NCI-H146 treated with DMSO at 0.1 percent for 48 hours (cell line): Measurements from ENCODE around the gene COX7A2.

Source experiments
- DNase-seq: peaks from one replicate; lab custom pipeline; 2025; ENCODE audit not compliant: unreplicated experiment; lab: John Stamatoyannopoulos, UW

COX7A2 gene

DNA sequence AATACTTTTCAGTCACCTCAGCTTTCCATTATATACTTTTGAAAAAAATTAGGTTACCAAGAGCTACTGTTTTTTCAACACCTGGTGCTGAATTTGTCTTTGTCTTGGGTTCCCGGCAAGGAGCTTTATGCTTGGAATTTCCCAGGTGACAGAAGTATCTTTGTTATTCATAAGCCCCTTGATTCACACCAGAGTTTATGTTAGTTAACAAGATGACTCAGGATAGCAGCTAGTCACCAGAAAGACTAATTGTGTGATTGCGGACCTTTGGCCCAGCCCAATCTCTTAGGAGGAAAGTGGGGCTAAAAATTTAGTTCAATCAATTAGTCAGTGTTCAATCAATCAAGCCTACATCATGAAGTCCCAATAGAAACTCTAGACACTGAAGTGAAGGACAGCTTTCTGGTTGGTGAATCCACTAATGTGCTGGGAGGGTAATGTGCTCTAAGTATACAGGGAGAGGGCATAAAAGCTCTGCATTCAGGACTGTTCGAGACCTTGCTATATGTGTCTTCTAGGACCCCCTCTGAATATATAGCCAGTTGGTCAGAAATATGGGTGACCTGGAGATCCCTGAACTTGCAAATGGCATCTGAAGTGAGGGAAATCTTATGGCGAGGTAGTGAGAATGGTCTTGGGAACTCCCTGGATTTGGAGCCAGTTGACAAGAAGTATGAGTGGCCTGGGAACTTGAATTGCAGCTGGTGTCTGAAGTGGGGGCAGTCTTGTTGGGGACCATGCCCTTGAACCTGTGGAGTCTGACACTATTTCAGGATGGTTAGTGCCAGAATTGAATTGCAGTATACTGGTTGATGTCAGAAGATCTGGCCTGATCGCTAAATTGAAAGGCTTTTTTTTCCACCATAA lies 24.8 kb upstream of the COX7A2 start:
- no peak for DNase-seq

DNA sequence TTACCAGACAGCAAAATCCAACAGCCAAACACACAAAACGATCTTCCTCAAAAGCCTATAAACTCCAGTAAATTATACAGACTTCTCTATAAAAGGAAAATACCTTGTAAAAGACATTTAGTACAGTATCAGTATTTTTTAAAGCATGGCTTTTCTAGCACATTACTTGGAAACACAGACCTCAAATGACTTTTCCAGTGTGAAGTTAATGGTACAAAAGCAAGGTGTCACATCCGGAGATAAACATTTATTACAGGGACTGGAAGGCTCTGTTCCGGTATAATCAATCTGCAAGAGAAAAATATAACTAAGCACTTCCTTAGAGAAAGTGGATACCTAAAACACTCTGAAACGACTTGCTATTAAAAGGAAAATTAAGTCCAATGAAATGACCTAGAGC lies 23.9 kb upstream of the COX7A2 start:
- no peak for DNase-seq

DNA sequence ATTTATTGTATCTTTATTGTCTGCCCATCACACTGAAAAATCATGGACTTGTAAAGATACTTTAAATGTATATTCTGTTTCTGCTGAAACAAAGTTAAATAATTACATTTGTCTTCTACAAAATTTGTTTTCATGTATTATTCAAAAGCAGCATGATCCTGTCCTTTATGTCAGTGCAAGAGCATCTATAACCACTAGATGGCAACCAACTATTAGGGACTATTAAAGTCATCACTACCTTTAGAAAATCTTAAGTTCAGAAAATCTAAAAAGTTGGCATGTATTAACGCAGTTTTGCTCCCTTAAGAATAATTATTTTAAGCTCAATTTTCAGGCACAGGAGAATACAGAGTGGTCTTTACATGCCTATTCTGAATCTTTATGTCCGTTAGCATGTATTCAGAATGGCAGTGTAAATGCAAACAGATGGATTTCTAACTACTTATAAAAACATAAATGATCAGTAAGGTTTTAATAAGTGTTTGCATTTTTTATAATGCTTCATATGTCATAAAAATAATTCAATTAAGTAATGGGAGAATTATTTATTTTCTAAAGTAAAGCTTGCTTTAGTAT lies 23.2 kb upstream of the COX7A2 start:
- peak; percentile 28 for DNase-seq

DNA sequence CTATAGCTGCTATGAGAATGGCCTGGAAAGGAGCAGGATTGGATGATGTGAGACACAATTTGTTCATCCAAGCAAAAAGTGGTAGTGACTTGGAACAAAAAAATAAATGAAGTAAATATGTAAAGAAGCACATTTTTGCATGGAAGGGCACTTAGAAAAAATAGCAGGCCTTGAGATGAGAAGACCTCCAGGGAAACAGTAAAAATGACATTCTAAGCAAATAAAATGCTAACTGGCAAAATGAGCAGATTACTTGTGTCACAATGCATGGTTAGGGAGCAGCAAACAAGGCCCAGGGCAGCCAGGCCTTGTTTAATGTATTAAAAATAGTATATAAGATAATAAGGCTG lies 19.8 kb upstream of the COX7A2 start:
- no peak for DNase-seq

DNA sequence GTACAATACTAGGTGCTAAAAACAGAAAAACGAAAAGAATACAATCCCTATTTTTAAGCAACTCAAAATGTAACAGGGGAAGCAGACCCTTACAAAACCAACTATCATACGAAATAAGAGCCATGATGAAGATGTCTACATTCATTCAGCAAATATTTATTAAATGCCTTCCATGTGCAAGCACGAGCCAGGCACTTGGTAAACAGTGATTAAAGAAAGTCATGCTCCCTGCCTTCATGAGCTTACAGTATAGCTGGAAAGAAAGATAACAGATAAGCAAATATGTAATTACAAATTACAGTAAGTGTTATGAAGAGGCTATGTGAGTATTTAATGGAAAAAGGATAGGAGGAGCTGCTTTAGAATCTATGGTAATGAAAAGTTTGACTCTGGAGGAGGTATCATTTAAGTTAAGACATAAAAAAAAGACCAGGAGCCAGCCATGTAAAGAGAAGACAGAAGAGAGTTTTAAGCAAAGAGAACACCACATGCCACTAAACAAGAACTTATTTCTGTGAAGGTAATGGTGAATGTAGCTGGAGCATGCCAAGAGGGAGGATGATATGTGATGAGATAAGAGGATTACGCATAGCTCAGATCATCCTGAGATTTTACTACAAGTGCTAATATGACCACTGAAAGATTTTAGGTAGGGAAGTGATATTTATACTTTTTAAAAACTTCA lies 19.3 kb upstream of the COX7A2 start:
- DNase-seq = no peak

DNA sequence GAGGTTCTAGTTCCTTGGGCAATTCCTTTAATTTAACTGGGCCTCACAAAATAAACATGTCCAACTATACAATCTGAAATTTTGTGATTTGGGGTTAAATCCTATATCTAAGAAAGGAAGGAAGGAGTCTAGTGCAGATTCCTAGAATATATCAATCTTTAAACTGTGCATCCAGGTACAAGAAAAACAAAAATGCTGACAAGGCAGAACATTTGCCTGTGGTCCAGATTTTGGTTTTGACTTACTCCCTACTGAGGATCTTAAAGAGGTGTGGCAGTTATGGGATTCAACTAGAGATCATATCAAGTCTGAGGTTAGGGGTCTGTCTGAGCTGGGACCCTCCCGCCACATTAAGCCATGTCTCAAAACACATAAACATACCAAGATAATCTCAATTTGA lies 17.7 kb upstream of the COX7A2 start:
- no peak for DNase-seq

DNA sequence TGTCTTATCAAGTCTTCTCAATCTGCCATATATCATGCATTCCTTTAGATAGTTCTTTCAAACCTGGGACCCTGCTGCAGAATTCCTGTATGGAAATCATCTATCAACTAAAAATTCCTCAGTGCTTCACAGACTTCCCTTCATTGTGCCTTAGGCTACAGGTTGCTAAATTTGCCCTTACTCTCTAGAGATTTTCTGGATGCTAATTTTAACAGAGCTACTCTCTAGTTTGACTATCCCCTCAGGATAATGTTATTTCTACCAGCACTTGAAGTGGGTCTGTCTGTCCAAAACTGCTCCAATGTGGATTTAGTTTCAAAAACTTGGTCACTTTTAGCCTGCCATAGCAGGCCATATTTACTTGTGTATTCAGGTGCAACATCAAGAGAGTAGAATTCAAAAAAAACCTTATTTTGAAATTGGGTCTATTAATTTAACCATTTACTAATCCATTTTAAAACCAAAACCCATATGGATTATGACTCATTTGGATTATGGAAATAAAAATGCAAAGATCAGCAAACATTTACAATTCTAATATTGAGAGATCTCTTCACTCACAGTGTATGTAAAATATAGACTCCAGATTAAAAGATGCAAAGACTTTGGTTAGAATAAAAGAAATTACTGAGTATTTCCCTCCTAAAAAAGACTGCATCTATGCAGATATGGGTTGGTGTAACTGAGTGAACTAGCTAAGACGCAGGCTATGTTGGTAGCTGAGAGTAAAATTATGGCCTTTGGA lies 13.9 kb upstream of the COX7A2 start:
- DNase-seq = no peak

DNA sequence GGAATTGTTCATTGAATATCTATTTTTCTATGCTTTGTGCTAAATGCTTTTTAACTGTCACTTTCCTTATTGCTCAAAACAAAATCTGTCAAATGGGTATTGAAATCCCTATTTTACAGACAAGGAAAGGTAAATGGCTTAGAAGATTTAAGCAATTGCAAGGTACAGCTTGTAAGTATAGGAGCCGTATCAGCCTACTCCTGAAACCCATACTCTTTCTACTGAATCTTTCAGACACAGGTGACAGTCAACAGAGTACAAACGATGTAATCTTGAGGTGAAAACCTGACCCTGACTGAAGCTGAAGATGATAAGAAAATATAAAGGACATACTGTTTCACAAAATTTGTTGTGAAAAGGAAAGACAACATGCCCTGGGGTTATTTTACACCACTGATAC lies 7.0 kb upstream of the COX7A2 start:
- no peak for DNase-seq

DNA sequence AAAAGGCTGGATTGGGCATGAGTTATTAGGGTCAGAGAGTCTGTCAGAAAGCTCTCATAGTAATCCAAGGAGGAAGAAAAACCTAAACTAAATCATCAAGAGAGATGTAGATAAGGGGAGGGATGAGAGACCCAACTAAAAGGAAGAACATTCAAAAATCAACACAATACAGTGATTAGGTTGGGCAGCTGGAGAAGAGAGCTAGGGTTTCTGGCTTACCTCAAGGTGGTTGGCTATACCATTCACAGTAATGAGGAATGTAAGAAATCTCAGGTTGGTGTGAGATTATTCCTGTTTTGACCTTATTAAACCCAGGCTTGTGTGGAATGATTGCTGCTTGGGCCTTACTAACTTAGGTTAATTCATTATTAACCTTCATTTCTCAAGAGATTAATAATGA lies 6.2 kb upstream of the COX7A2 start:
- DNase-seq = no peak

DNA sequence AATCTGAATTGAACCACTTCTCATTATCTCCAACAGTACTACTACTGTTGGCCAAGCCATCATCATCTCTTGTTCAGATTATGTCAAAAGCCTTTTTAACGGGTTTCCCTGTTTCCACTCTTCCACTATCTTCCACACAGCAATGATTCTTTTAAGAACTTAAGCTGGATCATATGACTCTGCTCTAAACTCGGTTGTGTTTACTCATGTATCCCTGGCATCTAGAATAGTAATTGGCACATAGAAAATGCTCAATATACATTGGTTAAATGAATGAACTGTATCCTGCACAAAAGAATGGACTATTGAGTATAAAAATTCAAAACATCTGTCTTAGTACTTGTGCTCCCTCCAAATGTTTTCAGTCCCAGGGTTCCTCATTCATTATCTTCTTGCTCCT lies 2.8 kb upstream of the COX7A2 start:
- DNase-seq = no peak

DNA sequence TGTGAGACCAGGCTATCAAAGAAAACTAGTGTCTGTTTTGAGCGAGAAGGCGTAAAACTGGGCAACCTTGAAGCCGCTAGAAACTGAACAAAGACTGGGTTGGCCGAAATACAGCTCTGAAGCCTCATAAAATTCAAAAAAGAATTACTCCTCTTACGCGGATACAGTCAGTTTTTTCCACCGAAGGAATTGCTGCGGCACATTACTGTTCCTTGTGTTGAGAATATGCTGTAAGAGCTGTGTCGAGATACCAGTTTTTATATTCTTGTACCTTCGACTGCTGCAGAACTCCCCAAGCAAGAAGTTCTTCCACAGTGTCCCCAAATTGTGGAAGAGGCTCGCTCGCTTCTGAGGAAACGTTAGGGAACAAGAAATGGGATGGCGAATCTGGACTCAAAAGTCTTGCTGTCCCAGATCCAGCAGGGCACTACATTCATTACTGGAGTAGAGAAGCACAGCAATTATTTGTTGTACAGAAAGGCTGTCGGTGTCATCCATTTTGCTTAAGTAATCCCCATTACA lies 523 bp upstream of the COX7A2 start:
- DNase-seq = no peak

DNA sequence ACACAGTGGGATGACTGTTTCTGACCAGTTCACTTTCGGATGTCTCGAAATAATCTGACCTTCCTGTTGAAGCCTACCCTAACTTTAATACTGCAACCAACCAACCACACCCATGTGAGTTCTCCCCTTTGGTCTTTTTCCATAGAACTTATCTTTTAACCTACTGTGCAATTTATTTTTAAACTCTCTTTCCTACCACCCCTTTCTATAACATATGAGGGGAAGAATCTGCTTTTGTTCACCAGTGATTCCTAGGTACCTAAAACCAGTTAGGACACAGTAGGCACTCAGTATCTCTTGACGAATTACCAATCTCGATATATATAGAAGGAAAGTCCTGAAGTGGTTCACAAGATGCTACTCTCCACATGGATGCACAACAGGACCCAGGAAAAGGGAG lies 7.0 kb downstream of the COX7A2 start:
- no peak for DNase-seq

DNA sequence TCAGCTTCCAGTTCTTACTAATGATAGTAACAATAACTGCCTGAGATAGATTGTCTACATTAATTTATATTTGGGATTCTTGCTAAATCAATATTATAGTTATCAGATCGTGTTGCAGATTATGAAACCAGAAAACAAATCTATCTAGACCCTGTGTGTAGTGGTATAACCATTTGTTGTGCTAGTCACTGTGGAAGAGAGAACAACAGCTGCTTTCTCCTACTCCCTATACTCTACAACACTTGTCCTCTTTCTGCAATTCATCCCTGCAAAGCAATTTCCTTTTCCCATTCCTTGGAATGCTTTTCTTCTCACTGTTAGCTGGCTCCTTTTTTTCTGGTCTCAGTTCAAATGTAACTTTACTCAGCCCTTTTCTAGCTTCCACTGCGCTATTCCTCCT lies 8.3 kb downstream of the COX7A2 start:
- no peak for DNase-seq

DNA sequence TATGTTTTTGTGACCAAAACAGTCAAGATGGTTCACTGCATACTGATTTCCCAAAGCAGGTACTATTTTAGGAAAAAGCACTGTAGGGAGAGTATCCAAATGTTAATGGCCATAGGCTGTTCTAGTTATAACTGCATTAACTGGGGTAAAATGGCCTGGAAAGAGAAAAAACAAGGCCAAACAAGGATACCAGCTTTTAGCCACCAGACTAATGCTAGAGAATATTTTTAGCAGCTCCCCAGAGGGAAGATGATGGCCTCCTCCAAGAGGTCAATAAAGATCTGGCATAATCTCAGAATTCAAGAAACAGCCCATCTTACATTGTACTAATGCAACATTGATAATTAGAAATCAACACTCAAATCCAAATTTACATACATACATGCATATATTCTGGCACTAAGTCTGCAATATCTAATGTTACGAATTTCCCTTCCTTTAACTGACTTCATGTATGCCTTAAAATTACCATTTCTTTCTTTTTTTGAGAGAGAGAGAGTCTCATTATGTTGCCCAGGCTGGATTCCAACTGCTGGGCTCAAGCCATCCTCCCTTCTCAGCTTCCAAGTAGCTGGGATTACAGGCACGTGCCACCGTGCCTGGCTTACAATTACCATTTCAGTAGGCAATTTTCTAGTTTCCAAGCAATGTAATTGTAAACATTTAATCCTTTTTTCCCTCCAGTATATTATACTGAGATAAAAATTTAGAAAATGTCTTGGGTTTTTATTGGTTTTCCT lies 9.3 kb downstream of the COX7A2 start:
- no peak for DNase-seq

DNA sequence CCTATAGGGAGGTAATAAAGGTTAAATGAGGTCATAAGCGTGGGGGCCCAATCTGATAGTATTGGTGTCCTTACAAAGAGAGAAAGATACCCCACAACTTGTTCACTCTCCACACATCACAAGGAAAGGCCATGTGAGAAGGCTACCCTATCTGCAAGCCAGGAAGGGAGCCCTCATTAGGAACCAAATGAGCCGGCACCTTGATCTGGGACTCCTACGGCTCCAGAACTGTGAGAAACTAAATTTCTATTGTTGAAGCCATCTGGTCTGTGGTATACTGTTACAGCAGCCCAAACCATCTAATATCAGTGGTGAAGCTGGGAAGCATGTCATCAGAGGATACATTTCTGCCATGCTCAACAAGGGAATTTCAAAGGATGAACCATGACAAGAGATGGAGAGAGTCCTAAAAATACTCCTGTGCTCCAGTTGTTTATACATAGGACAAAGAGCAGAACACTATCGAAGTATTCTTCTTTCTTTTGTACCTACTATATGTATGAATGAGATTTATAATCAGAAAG lies 10.4 kb downstream of the COX7A2 start:
- DNase-seq = no peak

DNA sequence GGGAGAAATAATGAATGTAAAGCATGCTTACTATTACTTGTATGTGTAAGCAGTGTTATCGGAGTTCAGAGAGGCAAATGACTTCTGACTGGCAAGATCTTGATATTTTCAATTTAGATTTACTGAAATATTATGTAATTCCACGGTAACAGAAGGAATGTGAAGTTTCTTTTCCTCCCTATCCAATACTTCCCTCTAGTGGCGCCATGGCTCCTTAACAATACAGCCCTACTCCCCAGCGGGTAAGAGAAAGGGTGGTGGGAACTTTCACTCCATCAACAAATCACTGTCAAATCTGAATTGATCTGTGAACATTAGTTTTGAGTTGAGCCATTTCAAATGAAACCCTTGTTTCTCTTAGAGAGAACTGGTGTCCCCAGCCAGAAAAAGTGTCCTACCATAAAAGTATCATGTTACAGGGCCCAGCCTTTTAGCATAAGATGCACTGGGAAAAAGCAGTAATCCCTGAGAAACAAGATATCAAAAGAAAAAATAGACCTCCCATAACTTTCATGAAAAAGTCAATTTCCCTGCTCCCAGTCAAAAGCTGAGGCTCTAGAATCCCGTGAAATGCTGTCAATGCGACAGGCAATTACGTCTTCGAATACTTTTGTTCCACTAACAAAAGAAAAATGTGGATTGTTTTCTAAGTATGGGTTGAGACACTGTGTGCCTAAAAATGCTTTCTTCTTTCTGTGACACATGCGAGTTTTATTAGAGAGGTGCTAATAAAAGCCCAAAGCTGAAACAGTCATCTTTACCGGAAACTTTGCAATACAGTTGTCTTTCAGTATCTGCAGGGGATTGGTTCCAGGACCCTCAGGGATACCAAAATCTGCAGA lies 12.9 kb downstream of the COX7A2 start:
- peak; percentile 52 for DNase-seq

DNA sequence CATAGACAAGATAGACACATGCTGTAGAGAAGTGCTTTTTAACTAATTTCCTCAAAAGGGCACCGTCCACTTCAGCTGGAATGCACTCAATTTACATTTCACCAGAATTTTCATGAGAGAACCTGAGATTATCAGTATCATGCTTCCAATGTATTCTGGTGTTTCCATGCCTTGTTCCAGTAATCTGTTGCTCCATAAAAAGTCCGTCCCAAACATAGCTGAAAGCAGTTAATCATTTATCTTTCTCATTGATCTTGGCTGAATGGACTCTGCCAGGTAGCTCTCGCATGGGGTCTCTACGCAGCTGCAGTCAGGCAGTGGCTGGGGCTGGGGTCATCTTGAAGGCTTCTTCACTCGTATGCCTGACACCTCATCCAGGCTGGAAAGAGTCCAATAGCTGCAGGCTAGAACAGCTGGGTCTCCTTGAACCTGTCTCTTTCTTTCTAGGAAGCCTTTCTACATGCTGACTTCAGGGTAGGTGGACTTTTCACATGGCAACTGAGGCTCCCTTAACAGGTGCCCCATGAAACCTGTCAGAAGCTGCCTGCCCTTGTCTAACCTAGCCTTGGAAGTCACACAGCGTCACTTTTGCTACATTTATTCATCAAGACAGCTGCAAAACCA lies 19.2 kb downstream of the COX7A2 start:
- DNase-seq = no peak

DNA sequence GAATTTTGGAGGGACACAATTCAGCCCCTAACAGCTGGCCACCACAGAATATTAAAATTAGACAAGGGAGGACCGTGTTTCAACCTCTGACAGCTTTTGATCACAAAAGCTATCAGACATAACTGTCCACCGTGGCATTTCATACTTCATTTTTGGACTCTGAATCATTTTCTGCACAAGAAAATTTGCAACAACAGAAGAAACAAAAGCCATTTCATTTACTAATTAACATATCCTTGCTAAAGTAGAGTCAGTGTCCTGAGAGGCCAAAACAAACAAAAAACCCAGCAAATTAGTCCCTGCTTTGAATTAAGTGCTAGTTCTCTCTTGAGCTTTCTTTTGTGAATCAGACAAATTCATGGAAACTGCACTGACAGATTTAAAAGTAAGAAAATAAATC lies 20.2 kb downstream of the COX7A2 start:
- no peak for DNase-seq

DNA sequence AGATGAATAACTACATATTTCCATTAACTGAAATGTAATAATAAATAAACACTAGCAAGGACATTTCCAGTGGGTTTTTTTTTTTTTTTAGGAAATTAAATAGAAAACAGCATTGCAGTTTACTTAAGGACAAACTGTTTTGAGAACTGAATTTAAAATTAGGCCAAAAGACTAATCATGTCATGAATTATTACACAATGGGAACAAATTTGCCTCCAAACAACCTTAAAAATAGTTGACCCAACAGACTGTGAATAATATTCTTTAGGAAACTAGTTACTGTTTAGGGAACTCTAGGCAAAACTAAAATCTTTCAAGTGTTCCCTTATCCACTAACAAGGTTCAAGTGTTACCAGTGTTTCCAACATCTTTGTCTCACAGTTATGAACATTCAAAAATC lies 21.3 kb downstream of the COX7A2 start:
- no peak for DNase-seq
